NCI-H2196 (cell line): ENCODE data around the gene EML4.

ENCODE experiments used
- DNase-seq: peaks from one replicate; lab custom pipeline; 2025; ENCODE audit not compliant: unreplicated experiment; lab: John Stamatoyannopoulos, UW

EML4 gene

GRCh38 chr2:42223067-42223854 is 54.1 kb downstream of the EML4 start:
- no peak for DNase-seq

- no peak for DNase-seq
Observed at GRCh38 chr2:42223855-42224268, 54.7 kb downstream of the EML4 start.

GRCh38 chr2:42224422-42225067 is 55.4 kb downstream of the EML4 start:
- peak; percentile 35 for DNase-seq

GRCh38 chr2:42225573-42225972 is 56.4 kb downstream of the EML4 start:
- DNase-seq, result no peak

GRCh38 chr2:42227491-42227890 is 58.3 kb downstream of the EML4 start:
- no peak for DNase-seq

- no peak for DNase-seq
Observed at GRCh38 chr2:42228101-42228500, 58.9 kb downstream of the EML4 start.

GRCh38 chr2:42229949-42230348 is 60.8 kb downstream of the EML4 start:
- DNase-seq, result no peak

GRCh38 chr2:42230891-42231290 is 61.7 kb downstream of the EML4 start:
- DNase-seq, result no peak

- no peak for DNase-seq
Observed at GRCh38 chr2:42232024-42232423, 62.9 kb downstream of the EML4 start.

GRCh38 chr2:42233976-42234441 is 64.9 kb downstream of the EML4 start:
- no peak for DNase-seq

- no peak for DNase-seq
Observed at GRCh38 chr2:42236911-42237310, 67.8 kb downstream of the EML4 start.

- DNase-seq, result peak; percentile 35
Observed at GRCh38 chr2:42238644-42239288, 69.6 kb downstream of the EML4 start.

GRCh38 chr2:42239289-42239661 is 70.1 kb downstream of the EML4 start:
- no peak for DNase-seq

- DNase-seq, result no peak
Observed at GRCh38 chr2:42239811-42240210, 70.7 kb downstream of the EML4 start.

- DNase-seq, result no peak
Observed at GRCh38 chr2:42241517-42241916, 72.4 kb downstream of the EML4 start.

- no peak for DNase-seq
Observed at GRCh38 chr2:42243297-42243696, 74.1 kb downstream of the EML4 start.

- no peak for DNase-seq
Observed at GRCh38 chr2:42244520-42244919, 75.4 kb downstream of the EML4 start.

GRCh38 chr2:42245396-42245795 is 76.2 kb downstream of the EML4 start:
- no peak for DNase-seq

- no peak for DNase-seq
Observed at GRCh38 chr2:42246562-42246961, 77.4 kb downstream of the EML4 start.

GRCh38 chr2:42248846-42249245 is 79.7 kb downstream of the EML4 start:
- DNase-seq, result no peak

- no peak for DNase-seq
Observed at GRCh38 chr2:42249284-42249683, 80.1 kb downstream of the EML4 start.

GRCh38 chr2:42249887-42250286 is 80.7 kb downstream of the EML4 start:
- DNase-seq, result peak; percentile 77
